SK-N-SH (cell line): ENCODE measurements around the gene IL1R1. TPM values are rescaled to one million over a fixed set of nuclear protein-coding genes. Genes with fewer than 3 reads are reported as not detected.

Experiments
- CTCF ChIA-PET: fragments of 300-600, 350-600 bp; formaldehyde crosslinking; extraction: SDS; loops from one replicate; lab custom pipeline; 2021; lab: Yijun Ruan, JAX
- POLR2A ChIA-PET: fragments of 350-600 bp; sonication (Branson Sonifier 250); formaldehyde crosslinking; extraction: SDS; loops from one replicate; lab custom pipeline; 2020; ENCODE audit warnings: antibody characterized with exemption, inconsistent platforms; lab: Yijun Ruan, JAX
- DNase-seq: peaks from one replicate; pipeline ENCODE4 v3.0.0; 2012
- H2AFZ ChIP-seq: fragments of 200-600 bp; sonication (generic); 2 replicates; pipeline ENCODE4 v1.8.1; 2016; ENCODE audit warnings: antibody characterized with exemption, mild to moderate bottlenecking, low read depth
- H3F3A ChIP-seq: fragments of 200-600 bp; sonication (generic); replicated peaks from 2 replicates; pipeline ENCODE3; 2016; ENCODE audit warnings: antibody characterized with exemption, mild to moderate bottlenecking; ENCODE audit not compliant: insufficient read depth
- H3K27ac ChIP-seq, 2 experiments: fragments of 200-500 bp in 1 of 2; fragments of 200-600 bp in 1 of 2; sonication (Bioruptor generic) in 1 of 2; sonication (generic), shearing (Covaris generic) in 1 of 2; 2 replicates each; pipeline versions ENCODE4 v1.5.1 to v1.6.1; 2014 to 2016; ENCODE audit warnings: low read depth in 2 of 2, inconsistent platforms in 1 of 2, low read length in 1 of 2, mild to moderate bottlenecking in 1 of 2, mixed read lengths in 1 of 2
- H3K27me3 ChIP-seq: fragments of 200-600 bp; sonication (generic), shearing (Covaris generic); 2 replicates; pipeline ENCODE4 v1.6.1; 2016; ENCODE audit warnings: mixed run types; ENCODE audit not compliant: insufficient read depth
- H3K36me3 ChIP-seq, 2 experiments: fragments of 200-500 bp in 1 of 2; fragments of 200-600 bp in 1 of 2; sonication (Bioruptor generic) in 1 of 2; sonication (generic) in 1 of 2; replicated peaks in 1 of 2; 2 replicates each; pipeline versions ENCODE3 to v1.5.1; 2014 to 2016; ENCODE audit warnings: low read length in 1 of 2, mild to moderate bottlenecking in 1 of 2; ENCODE audit not compliant: insufficient read depth in 2 of 2, control insufficient read depth in 1 of 2
- H3K4me1 ChIP-seq, 2 experiments: fragments of 200-500 bp in 1 of 2; fragments of 200-600 bp in 1 of 2; sonication (Bioruptor generic) in 1 of 2; sonication (generic), shearing (Covaris generic) in 1 of 2; 2 replicates each; pipeline versions ENCODE4 v1.5.1 to v1.6.1; 2014 to 2016; ENCODE audit warnings: low read depth in 1 of 2, low read length in 1 of 2, mixed run types in 1 of 2; ENCODE audit not compliant: insufficient read depth in 2 of 2, control insufficient read depth in 1 of 2
- H3K4me2 ChIP-seq: fragments of 200-600 bp; sonication (generic), shearing (Covaris generic); 2 replicates; pipeline ENCODE4 v1.6.1; 2017; ENCODE audit warnings: mixed run types
- H3K4me3 ChIP-seq, 2 experiments: fragments of 200-500 bp in 1 of 2; fragments of 200-600 bp in 1 of 2; sonication (Bioruptor generic) in 1 of 2; sonication (generic), shearing (Covaris generic) in 1 of 2; 2 replicates each; pipeline versions ENCODE4 v1.5.1 to v1.8.1; 2014 to 2016; ENCODE audit warnings: low read depth in 2 of 2, inconsistent platforms in 1 of 2, low read length in 1 of 2, mild to moderate bottlenecking in 1 of 2, mixed read lengths in 1 of 2, moderate library complexity in 1 of 2
- H3K79me2 ChIP-seq: fragments of 200-600 bp; sonication (generic); 2 replicates; pipeline ENCODE4 v1.8.1; 2017; ENCODE audit warnings: mild to moderate bottlenecking; ENCODE audit not compliant: insufficient read depth
- H3K9ac ChIP-seq: fragments of 200-600 bp; sonication (generic); 2 replicates; pipeline ENCODE4 v1.6.1; 2017; ENCODE audit warnings: mixed run types
- H3K9me2 ChIP-seq: fragments of 200-600 bp; sonication (generic); 2 replicates; pipeline ENCODE4 v1.6.1; 2017; ENCODE audit warnings: mixed run types
- H3K9me3 ChIP-seq: fragments of 200-600 bp; sonication (generic); 2 replicates; pipeline ENCODE4 v1.6.1; 2017; ENCODE audit warnings: mixed run types, mild to moderate bottlenecking, moderate library complexity
- H4K20me1 ChIP-seq: fragments of 200-600 bp; sonication (generic); 2 replicates; pipeline ENCODE4 v1.6.1; 2017; ENCODE audit warnings: mild to moderate bottlenecking, mixed run types; ENCODE audit not compliant: insufficient read depth
- FOXJ3 ChIP-seq: sonication (generic); formaldehyde crosslinking; IDR thresholded peaks from 2 replicates; pipeline ENCODE4 v1.5.1; 2020; ENCODE audit warnings: mild to moderate bottlenecking, missing genetic modification reagents
- NFIC ChIP-seq: IDR thresholded peaks from 2 replicates; pipeline ENCODE4 v1.4.0; 2012; ENCODE audit warnings: borderline replicate concordance
- REST ChIP-seq: IDR thresholded peaks from 2 replicates; pipeline ENCODE4 v1.6.1; 2012; ENCODE audit warnings: mild to moderate bottlenecking, low read depth, low read length, moderate library complexity
- TCF12 ChIP-seq: IDR thresholded peaks from 2 replicates; pipeline ENCODE4 v1.4.0; 2012
- USF1 ChIP-seq: IDR thresholded peaks from 2 replicates; pipeline ENCODE4 v1.4.0; 2012; ENCODE audit warnings: low read depth, borderline replicate concordance
- YY1 ChIP-seq: IDR thresholded peaks from 2 replicates; pipeline ENCODE4 v1.4.0; 2012; ENCODE audit warnings: low read depth, mild to moderate bottlenecking
- WGBS: methylation state at CpG from one replicate; pipeline ENCODE4 v1.1.6; 2017; ENCODE audit warnings: low lambda C conversion rate; 5-methylcytosine and 5-hydroxymethylcytosine counted together
- polyA plus RNA-seq, 3 experiments: library from polyadenylated mRNA; depleted of rRNA; stranded (reverse); fragments of >200 nt; gene quantifications; 2 replicates each; pipeline ENCODE4 v1.2.3, GENCODE V29; 2012

The IL1R1 gene
- polyA plus RNA-seq, 1 of the 3 experiments (the other 2 are of a cell fraction) = 13.3 TPM

GRCh38 chr2:102140377-102140776 is 2.2 kb upstream of the IL1R1 start:
- H3K79me2 ChIP-seq = peaks cover 2% of the 10 kb centered on the region; the same call in 1 of the 2 replicates
- peaks cover 0 to 10% of the 10 kb centered on the region in 2 experiments for H3K36me3 ChIP-seq
- H4K20me1 ChIP-seq = no peaks in the 10 kb centered on the region
- H3K9me3 ChIP-seq = no peaks in the 10 kb centered on the region
- ChIA-PET POLR2A (no interaction called here), CTCF (interaction anchor here (1.8 kb wide), 1 partner anchor 100 kb away, joined by 9 read pairs; no protein-coding TSS in a partner anchor)
- H3K9ac ChIP-seq = no peak overlapping the region
- TF ChIP-seq FOXJ3 (CRISPR knock-in tag) (no peak), YY1 (no peak)
- H3K4me3 ChIP-seq = no peak overlapping the region
- peaks cover 0 to 15% of the 10 kb centered on the region in 2 experiments; a peak in 2 of 4 replicates for H3K4me1 ChIP-seq
- 73% methylated on average over 2 of the region's 2 CpGs for WGBS
- H3K27me3 ChIP-seq = no peaks in the 10 kb centered on the region
- DNase-seq = no peak
- H3F3A ChIP-seq = no peaks in the 10 kb centered on the region
- peak overlapping the region in 1 of 2 experiments; percentile 73; a peak in 1 of 4 replicates for H3K27ac ChIP-seq
- no peak overlapping the region for H3K4me2 ChIP-seq
- no peaks in the 10 kb centered on the region for H3K9me2 ChIP-seq
- H2AFZ ChIP-seq = no peak overlapping the region

- Histone ChIP-seq H3K79me2 (peaks cover 6% of the 10 kb centered on the region; the same call in 1 of the 2 replicates), H3K9me3 (no peaks in the 10 kb centered on the region), H3K4me3 (no peak overlapping the region), H3K36me3 (peaks cover 0 to 10% of the 10 kb centered on the region in 2 experiments), H3K27ac (peak overlapping the region in 1 of 2 experiments; percentile 73; a peak in 2 of 4 replicates), H4K20me1 (no peaks in the 10 kb centered on the region), H3F3A (no peaks in the 10 kb centered on the region), H2AFZ (peak overlapping the region; percentile 50), H3K4me2 (peak overlapping the region; percentile 95), H3K4me1 (peaks cover 0 to 15% of the 10 kb centered on the region in 2 experiments; a peak in 2 of 4 replicates), H3K27me3 (no peaks in the 10 kb centered on the region), H3K9ac (peak overlapping the region; percentile 81; the same call in 1 of the 2 replicates), H3K9me2 (no peaks in the 10 kb centered on the region)
- no peak for DNase-seq
- 47% methylated on average over 13 of the region's 15 CpGs for WGBS
- ChIA-PET POLR2A (no interaction called here), CTCF (interaction anchor here (1.1 to 1.9 kb wide), 3 partner anchors 9 to 121 kb away, joined by 4 to 9 read pairs (median 8); no protein-coding TSS in a partner anchor)
- TF ChIP-seq REST (no peak), NFIC (peak; percentile 31; the same call in 1 of the 2 replicates), USF1 (no peak), TCF12 (peak; percentile 29; the same call in 1 of the 2 replicates)
Measured at GRCh38 chr2:102141011-102141943, 1.3 kb upstream of the IL1R1 start.
